H1 (cell line): ENCODE results near the gene THOC7. TPM values are rescaled to one million over a fixed set of nuclear protein-coding genes. Genes with fewer than 3 reads are reported as not detected.

ENCODE experiments used
- EGR1 ChIP-seq: IDR thresholded peaks from 2 replicates; pipeline ENCODE4 v1.6.1; 2011; ENCODE audit warnings: low read depth, low read length, borderline replicate concordance
- SP2 ChIP-seq: IDR thresholded peaks from 2 replicates; pipeline ENCODE4 v1.6.1; 2012; ENCODE audit warnings: mild to moderate bottlenecking, low read length, inconsistent platforms
- TAF1 ChIP-seq: IDR thresholded peaks from 2 replicates; pipeline ENCODE4 v1.6.1; 2011; ENCODE audit warnings: mild to moderate bottlenecking, low read depth, low read length
- polyA plus RNA-seq, 7 experiments: library from polyadenylated mRNA; depleted of rRNA in 3 of 7; stranded (reverse) in 5 of 7; unstranded in 2 of 7; fragments of >200 nt in 5 of 7; fragments of 200-250 nt in 2 of 7; gene quantifications; 1 replicate in 5 of 7; 2 replicates in 1 of 7; 4 replicates in 1 of 7; pipeline versions ENCODE4 v1.2.1 to v1.2.3, GENCODE V29; 2011 to 2013; ENCODE audit warnings: missing spikeins in 2 of 7, mixed read lengths in 2 of 7
- total RNA-seq: library from RNA; stranded (reverse); fragmentation: NEBNext Ultra II Directional; extraction: Animal tissue kit (Norgen Biotek cat#: 25700); gene quantifications from 2 replicates; pipeline ENCODE4 v1.2.1, GENCODE V29; 2021
- TF ChIP-seq, protein P1 (sequence below), 3 experiments: IDR thresholded peaks; 1 replicate in 2 of 3; 2 replicates in 1 of 3; pipeline versions ENCODE4 v1.5.1 to v1.6.1; 2011; ENCODE audit warnings: low read length in 3 of 3, mild to moderate bottlenecking in 3 of 3, inconsistent platforms in 2 of 3, low read depth in 1 of 3, moderate library complexity in 1 of 3; ENCODE audit not compliant: insufficient read depth in 1 of 3; ENCODE audit errors: control extremely low read depth in 1 of 3

The THOC7 gene
- total and polyA plus RNA-seq, 2 of the 8 experiments (the other 6 are each of a cell fraction or from before 2014, with no cell fraction given), result 18.7 to 74.0 TPM

DNA sequence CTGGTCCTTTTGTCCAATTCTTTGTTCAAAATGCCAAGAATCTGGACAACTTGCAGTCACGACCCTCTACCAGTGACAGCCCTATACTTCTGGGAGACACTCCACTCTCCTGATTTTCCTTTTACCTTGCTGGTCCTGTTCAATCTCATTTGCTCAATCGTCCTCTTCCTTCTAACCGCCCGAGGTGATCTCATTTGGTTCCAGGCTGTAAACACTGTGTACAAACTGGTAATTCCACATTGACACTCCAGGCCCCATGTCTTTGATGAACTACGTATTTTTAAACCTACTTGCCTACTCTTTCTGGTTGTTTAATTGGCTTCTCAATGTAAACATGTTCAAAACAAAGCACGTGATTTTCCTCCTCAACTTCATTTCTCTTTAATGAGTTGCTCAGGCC is 68.2 kb downstream of the THOC7 start (continued):
- TF ChIP-seq EGR1 (no peak), SP2 (no peak), TAF1 (no peak)
- TF ChIP-seq, protein P1, sequence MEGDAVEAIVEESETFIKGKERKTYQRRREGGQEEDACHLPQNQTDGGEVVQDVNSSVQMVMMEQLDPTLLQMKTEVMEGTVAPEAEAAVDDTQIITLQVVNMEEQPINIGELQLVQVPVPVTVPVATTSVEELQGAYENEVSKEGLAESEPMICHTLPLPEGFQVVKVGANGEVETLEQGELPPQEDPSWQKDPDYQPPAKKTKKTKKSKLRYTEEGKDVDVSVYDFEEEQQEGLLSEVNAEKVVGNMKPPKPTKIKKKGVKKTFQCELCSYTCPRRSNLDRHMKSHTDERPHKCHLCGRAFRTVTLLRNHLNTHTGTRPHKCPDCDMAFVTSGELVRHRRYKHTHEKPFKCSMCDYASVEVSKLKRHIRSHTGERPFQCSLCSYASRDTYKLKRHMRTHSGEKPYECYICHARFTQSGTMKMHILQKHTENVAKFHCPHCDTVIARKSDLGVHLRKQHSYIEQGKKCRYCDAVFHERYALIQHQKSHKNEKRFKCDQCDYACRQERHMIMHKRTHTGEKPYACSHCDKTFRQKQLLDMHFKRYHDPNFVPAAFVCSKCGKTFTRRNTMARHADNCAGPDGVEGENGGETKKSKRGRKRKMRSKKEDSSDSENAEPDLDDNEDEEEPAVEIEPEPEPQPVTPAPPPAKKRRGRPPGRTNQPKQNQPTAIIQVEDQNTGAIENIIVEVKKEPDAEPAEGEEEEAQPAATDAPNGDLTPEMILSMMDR (IDR thresholded peaks at IDR 0.05; ENCODE audit: control extremely low read depth in 1 of 3, insufficient read depth in 1 of 3, low read depth in 1 of 3, low read length in 3 of 3), result no peak
- TF ChIP-seq, all 59 proteins: peak for 0
